CD14-positive monocyte (primary cell): Measurements from ENCODE around the gene METTL22. TPM values are rescaled to one million over a fixed set of nuclear protein-coding genes. Genes with fewer than 3 reads are reported as not detected.
A peak's percentile ranks its signal among the peaks of the same experiment; 100 is the strongest.

Experiments
- DNase-seq, 3 donors: peaks; one replicate each; pipeline ENCODE4 v3.0.0-alpha.2; 2011 to 2022
- H2AFZ ChIP-seq: 2 replicates; pipeline ENCODE4 v1.6.0; 2012; ENCODE audit warnings: mild to moderate bottlenecking, low read depth, low read length, inconsistent platforms; ENCODE audit not compliant: insufficient read depth, poor library complexity, severe bottlenecking
- H3K27ac ChIP-seq, 2 donors: 1 replicate in 1 of 2; 2 replicates in 1 of 2; pipeline ENCODE4 v1.5.1; 2012 to 2013; ENCODE audit warnings: low read length in 2 of 2, control low read depth in 1 of 2, inconsistent platforms in 1 of 2, low read depth in 1 of 2, mild to moderate bottlenecking in 1 of 2
- H3K27me3 ChIP-seq, 2 donors: one replicate each; pipeline versions ENCODE4 v1.6.0 to v1.6.1; 2011 to 2013; ENCODE audit warnings: low read length in 2 of 2; ENCODE audit not compliant: control insufficient read depth in 2 of 2, insufficient read depth in 2 of 2
- H3K36me3 ChIP-seq, 2 donors: replicated peaks in 1 of 2; 1 replicate in 1 of 2; 2 replicates in 1 of 2; pipeline versions ENCODE4 v1.5.1 to v1.6.1; 2012 to 2013; ENCODE audit warnings: low read length in 2 of 2, control low read depth in 1 of 2, inconsistent platforms in 1 of 2, mild to moderate bottlenecking in 1 of 2; ENCODE audit not compliant: insufficient read depth in 2 of 2, control insufficient read depth in 1 of 2
- H3K4me1 ChIP-seq, 2 donors: 1 replicate in 1 of 2; 2 replicates in 1 of 2; pipeline versions ENCODE4 v1.5.1 to v1.6.1; 2012 to 2013; ENCODE audit warnings: low read length in 2 of 2, control low read depth in 1 of 2, inconsistent platforms in 1 of 2, mild to moderate bottlenecking in 1 of 2, moderate library complexity in 1 of 2; ENCODE audit not compliant: insufficient read depth in 2 of 2, control insufficient read depth in 1 of 2
- H3K4me2 ChIP-seq: replicated peaks from 2 replicates; pipeline ENCODE3; 2012; ENCODE audit warnings: low read length, moderate library complexity, mild to moderate bottlenecking; ENCODE audit not compliant: poor library complexity, severe bottlenecking; ENCODE audit errors: extremely low read depth
- H3K4me3 ChIP-seq, 3 experiments: fragments of 200-600 bp in 1 of 3; sonication (generic) in 1 of 3; replicated peaks in 1 of 3; 1 replicate in 2 of 3; 2 replicates in 1 of 3; pipeline ENCODE4 v1.5.1; 2011 to 2013; ENCODE audit warnings: low read length in 3 of 3, mild to moderate bottlenecking in 3 of 3, control low read depth in 2 of 3, low read depth in 2 of 3, inconsistent platforms in 1 of 3, moderate library complexity in 1 of 3
- H3K79me2 ChIP-seq: 2 replicates; pipeline ENCODE4 v1.6.0; 2012; ENCODE audit warnings: mild to moderate bottlenecking, control low read depth, inconsistent platforms, low read length, moderate library complexity; ENCODE audit not compliant: insufficient read depth
- H3K9ac ChIP-seq: 2 replicates; pipeline ENCODE4 v1.6.0; 2017; ENCODE audit warnings: low read length, mild to moderate bottlenecking; ENCODE audit not compliant: insufficient read depth, poor library complexity, severe bottlenecking
- H3K9me3 ChIP-seq, 2 donors: replicated peaks in 1 of 2; 1 replicate in 1 of 2; 2 replicates in 1 of 2; pipeline versions ENCODE4 v1.5.1 to v1.6.1; 2012 to 2013; ENCODE audit warnings: low read length in 2 of 2, control low read depth in 1 of 2; ENCODE audit not compliant: control insufficient read depth in 1 of 2, insufficient read depth in 1 of 2
- H4K20me1 ChIP-seq: 2 replicates; pipeline ENCODE4 v1.6.0; 2012; ENCODE audit warnings: mild to moderate bottlenecking, low read length, control low read depth, moderate library complexity; ENCODE audit not compliant: insufficient read depth
- H3K27ac Mint-ChIP-seq, 7 donors: one replicate each; pipeline ENCODE4 v1.8.0; 2020; ENCODE audit warnings: mild to moderate bottlenecking in 7 of 7, mixed read lengths in 7 of 7, moderate library complexity in 6 of 7, inconsistent platforms in 2 of 7
- H3K27me3 Mint-ChIP-seq, 3 donors: one replicate each; pipeline ENCODE4 v1.8.0; 2021 to 2022; ENCODE audit warnings: low read depth in 3 of 3, mild to moderate bottlenecking in 3 of 3, mixed read lengths in 3 of 3, moderate library complexity in 3 of 3, inconsistent platforms in 1 of 3
- H3K36me3 Mint-ChIP-seq, 2 donors: one replicate each; pipeline ENCODE4 v1.8.0; 2020; ENCODE audit warnings: mixed read lengths in 2 of 2, inconsistent platforms in 1 of 2, mild to moderate bottlenecking in 1 of 2
- H3K4me1 Mint-ChIP-seq: one replicate; pipeline ENCODE4 v1.8.0; 2020; ENCODE audit warnings: mild to moderate bottlenecking, mixed read lengths
- H3K4me3 Mint-ChIP-seq, 2 donors: one replicate each; pipeline ENCODE4 v1.8.0; 2020; ENCODE audit warnings: mild to moderate bottlenecking in 2 of 2, mixed read lengths in 2 of 2, moderate library complexity in 1 of 2
- H3K9me3 Mint-ChIP-seq, 7 donors: one replicate each; pipeline ENCODE4 v1.8.0; 2020 to 2022; ENCODE audit warnings: mixed read lengths in 7 of 7, mild to moderate bottlenecking in 6 of 7, moderate library complexity in 6 of 7, inconsistent platforms in 2 of 7
- CTCF ChIP-seq: fragments of 200-600 bp; IDR thresholded peaks from one replicate; pipeline ENCODE4 v1.8.0; 2022; ENCODE audit warnings: antibody characterized with exemption, mild to moderate bottlenecking
- WGBS: methylation state at CpG from one replicate; pipeline ENCODE4 v1.1.5; 2013; ENCODE audit warnings: missing lambda C conversion rate; ENCODE audit not compliant: insufficient coverage; 5-methylcytosine and 5-hydroxymethylcytosine counted together
- intact Hi-C, 2 donors: fragments of 100-400 bp; cut with micrococcal nuclease; formaldehyde crosslinking; loops; one replicate each; pipeline versions ENCODE4 v1.15.0 to v1.15.1; 2023
- polyA plus RNA-seq, 3 donors: library from polyadenylated mRNA; depleted of rRNA in 1 of 3; unstranded in 2 of 3; stranded (reverse) in 1 of 3; fragments of 300-500 nt in 2 of 3; fragments of >200 nt in 1 of 3; fragmentation: Illumina TruSeq in 2 of 3; gene quantifications; 1 replicate in 2 of 3; 2 replicates in 1 of 3; pipeline ENCODE4 v1.2.3, GENCODE V29; 2012 to 2021

Gene METTL22
- polyA plus RNA-seq, 3 donors: 36.0 to 44.0 (median 38.9) TPM

- intact Hi-C loops: loop anchor here in 1 of 2 donors (5.0 kb wide), 1 partner anchor 75 kb away; no protein-coding TSS in a partner anchor
- Mint-ChIP-seq H3K4me3 (peak overlapping the region in 1 of 2 donors; percentile 47), H3K27me3 (peaks cover 10 to 33% (median 13%) of the 10 kb centered on the region in 3 donors)
These were observed 49.2 kb upstream of the METTL22 start for GRCh38 chr16:8572063-8572918.

More at GRCh38 chr16:8572063-8572918, 49.2 kb upstream of the METTL22 start:
- no peak for DNase-seq
- Histone ChIP-seq H3K27ac (no peak overlapping the region), H3K9me3 (no peaks in the 10 kb centered on the region), H3K27me3 (peaks cover 0 to 2% of the 10 kb centered on the region in 2 donors), H3K36me3 (no peaks in the 10 kb centered on the region), H3K9ac (no peak overlapping the region), H3K4me3 (no peak overlapping the region), H3K79me2 (no peaks in the 10 kb centered on the region), H2AFZ (peak overlapping the region; percentile 27), H3K4me2 (no peak overlapping the region), H4K20me1 (no peaks in the 10 kb centered on the region), H3K4me1 (no peaks in the 10 kb centered on the region)
- no peak for TF ChIP-seq CTCF
- 90% methylated on average over 5 of the region's 11 CpGs for WGBS
- Mint-ChIP-seq H3K9me3 (peaks cover 0 to 6% (median 2%) of the 10 kb centered on the region in 7 donors), H3K27ac (peak overlapping the region in 2 of 7 donors; percentile 64 to 76), H3K36me3 (no peaks in the 10 kb centered on the region), H3K4me1 (peaks cover 18% of the 10 kb centered on the region)
